Heart left ventricle (tissue), 16 donors: Measurements from ENCODE around the gene PCP4. TPM values are rescaled to one million over a fixed set of nuclear protein-coding genes. Genes with fewer than 3 reads are reported as not detected.

Source experiments
- ATAC-seq, 4 donors: fragments of 200-7000 bp; cut with Tn5 transposase; one replicate each; pipeline ENCODE4 v1.9.1; 2020 to 2022; ENCODE audit warnings: moderate library complexity in 4 of 4, mild to moderate bottlenecking in 3 of 4, moderate number of reproducible peaks in 1 of 4
- DNase-seq, 5 donors: peaks; one replicate each; pipeline ENCODE4 v3.0.0-alpha.2; 2020
- H3K27ac ChIP-seq, 12 donors: fragments of 200-600 bp; sonication (generic) in 4 of 12; one replicate each; pipeline versions ENCODE4 v1.5.0 to v1.8.0; 2016 to 2022; ENCODE audit warnings: mild to moderate bottlenecking in 2 of 12
- H3K27me3 ChIP-seq, 9 donors: fragments of 200-600 bp; sonication (generic) in 2 of 9; one replicate each; pipeline versions ENCODE4 v1.5.1 to v1.8.0; 2016 to 2022; ENCODE audit warnings: mild to moderate bottlenecking in 3 of 9
- H3K36me3 ChIP-seq, 9 donors: fragments of 200-600 bp; sonication (generic) in 2 of 9; one replicate each; pipeline versions ENCODE4 v1.5.0 to v1.8.0; 2018 to 2022; ENCODE audit warnings: mild to moderate bottlenecking in 2 of 9
- H3K4me1 ChIP-seq, 12 donors: fragments of 200-600 bp; sonication (generic) in 4 of 12; one replicate each; pipeline versions ENCODE4 v1.5.0 to v1.8.0; 2016 to 2022; ENCODE audit warnings: mild to moderate bottlenecking in 3 of 12
- H3K4me3 ChIP-seq, 12 donors: fragments of 200-600 bp; sonication (generic) in 4 of 12; one replicate each; pipeline versions ENCODE4 v1.5.0 to v1.8.0; 2017 to 2022; ENCODE audit warnings: mild to moderate bottlenecking in 9 of 12, moderate library complexity in 4 of 12
- H3K9me3 ChIP-seq, 12 donors: fragments of 200-600 bp; sonication (generic) in 4 of 12; one replicate each; pipeline versions ENCODE4 v1.5.0 to v1.8.0; 2016 to 2022; ENCODE audit warnings: mild to moderate bottlenecking in 1 of 12
- CTCF ChIP-seq, 12 donors: fragments of 200-600 bp; sonication (generic) in 4 of 12; IDR thresholded peaks; one replicate each; pipeline versions ENCODE4 v1.5.0 to v1.8.0; 2018 to 2022; ENCODE audit warnings: antibody characterized with exemption in 12 of 12, mild to moderate bottlenecking in 5 of 12
- POLR2A ChIP-seq, 2 donors: fragments of 450-650 bp; IDR thresholded peaks; one replicate each; pipeline ENCODE4 v1.6.1; 2017; ENCODE audit warnings: antibody characterized with exemption in 2 of 2, mild to moderate bottlenecking in 2 of 2, moderate library complexity in 2 of 2
- WGBS, 4 donors: extraction: QIAGEN DNeasy Blood & Tissue Kit in 2 of 4; methylation state at CpG; one replicate each; pipeline versions ENCODE4 v1.1.5 to v1.1.7; 2013 to 2018; 5-methylcytosine and 5-hydroxymethylcytosine counted together
- intact Hi-C, 10 donors: fragments of 100-400 bp; cut with DNase I; formaldehyde crosslinking; loops; one replicate each; pipeline versions ENCODE4 v1.11.1 to v1.14.2; 2022
- polyA plus RNA-seq, 2 donors: library from polyadenylated mRNA; stranded (reverse); fragments of 200-250 nt; gene quantifications; one replicate each; pipeline ENCODE4 v1.2.3, GENCODE V29; 2013
- total RNA-seq, 9 donors: library from RNA; depleted of rRNA in 2 of 9; stranded (reverse); fragments of >200 nt in 2 of 9; fragmentation: NEBNext Ultra II Directional in 3 of 9; extraction: Animal tissue kit (Norgen Biotek cat#: 25700) in 3 of 9; gene quantifications; one replicate each; pipeline versions ENCODE4 v1.1.0 to v1.2.4, GENCODE V29; 2016 to 2023
- donor health status: ischemic (EF 13 %, LVEDD 7.1; RV severe dilation, severe dysfunction).
- donor health status: healthy with polysubstance abuse.
- donor health status: DM: no; HTN: yes; CAD: no.
- donor health status: DM: no; HTN: no; CAD: no.
- donor health status: ischemic (EF 25% LVEDD 6.9; RV normal size, moderate dysfunction).
- donor health status: ischemic (EF 25% LVEDD 5.7; RV mildly dilated, moderate dysfunction).
- donor health status: healthy.
- donor health status: DM: yes; HTN: yes; CAD: no.
- donor health status: ischemic (EF 35%, LVEDD 5.7; RV mildly dilated, moderate dysfunction).
- donor health status: nonischemic (EF 11% LVEDD 7.7; RV severe dilation, severe dysfunction).
- donor health status: DM: yes; HTN: yes; CAD: no.
- donor health status: PGD.
- donor health status: ischemic (EF 29% LVEDD 5.4; RV normal size, mild dysfunction).
- donor health status: nonischemic (EF 23%, LVEDD 6.1; RV moderate dilation, normal function).

Gene PCP4
- total and polyA plus RNA-seq, 11 donors = 0.64 to 9.6 (median 3.9) TPM

- DNase-seq (no peak), ATAC-seq (no peak)
- H3K36me3 ChIP-seq = no peaks in the 10 kb centered on the region
- H3K4me1 ChIP-seq = no peaks in the 10 kb centered on the region
- no peak overlapping the region for H3K4me3 ChIP-seq
- 54 to 69% (median 57%) methylated on average over 5 of the region's 5 CpGs for WGBS, 4 donors
- H3K9me3 ChIP-seq = no peaks in the 10 kb centered on the region
- H3K27ac ChIP-seq = no peak overlapping the region
- intact Hi-C loops = no loop called here
- H3K27me3 ChIP-seq = no peaks in the 10 kb centered on the region
- TF ChIP-seq CTCF (IDR thresholded peaks at IDR 0.05) (no peak), POLR2A (IDR thresholded peaks at IDR 0.05) (no peak)
These were observed 33.3 kb downstream of the PCP4 start for GRCh38 chr21:39900491-39900890.

- H3K9me3 ChIP-seq = no peaks in the 10 kb centered on the region
- H3K36me3 ChIP-seq = no peaks in the 10 kb centered on the region
- ATAC-seq (no peak), DNase-seq (no peak)
- H3K4me3 ChIP-seq = no peak overlapping the region
- H3K4me1 ChIP-seq = no peaks in the 10 kb centered on the region
- no peak for TF ChIP-seq CTCF (IDR thresholded peaks at IDR 0.05)
- TF ChIP-seq POLR2A (IDR thresholded peaks at IDR 0.05) = no peak
- no peaks in the 10 kb centered on the region for H3K27me3 ChIP-seq
- H3K27ac ChIP-seq = no peak overlapping the region
- intact Hi-C loops = no loop called here
These were observed 33.7 kb downstream of the PCP4 start for GRCh38 chr21:39900911-39901310.

- H3K27ac ChIP-seq = no peak overlapping the region
- no peak for TF ChIP-seq CTCF (IDR thresholded peaks at IDR 0.05)
- TF ChIP-seq POLR2A (IDR thresholded peaks at IDR 0.05) = no peak
- no peaks in the 10 kb centered on the region for H3K4me1 ChIP-seq
- intact Hi-C loops = no loop called here
- no peak for DNase-seq
- H3K27me3 ChIP-seq = no peaks in the 10 kb centered on the region
- H3K9me3 ChIP-seq = no peaks in the 10 kb centered on the region
- ATAC-seq = no peak
- no peaks in the 10 kb centered on the region for H3K36me3 ChIP-seq
- no peak overlapping the region for H3K4me3 ChIP-seq
- 83 to 91% (median 89%) methylated on average over 5 of the region's 5 CpGs for WGBS, 4 donors
These were observed 35.7 kb downstream of the PCP4 start for GRCh38 chr21:39902986-39903385.

GRCh38 chr21:39904457-39904856 is 37.2 kb downstream of the PCP4 start:
- intact Hi-C loops = no loop called here
- DNase-seq = no peak

More at GRCh38 chr21:39904457-39904856, 37.2 kb downstream of the PCP4 start:
- Histone ChIP-seq H3K4me1 (no peaks in the 10 kb centered on the region), H3K27ac (no peak overlapping the region), H3K4me3 (no peak overlapping the region), H3K36me3 (no peaks in the 10 kb centered on the region), H3K27me3 (no peaks in the 10 kb centered on the region), H3K9me3 (no peaks in the 10 kb centered on the region)
- ATAC-seq = no peak
- no peak for TF ChIP-seq POLR2A (IDR thresholded peaks at IDR 0.05)
- no peak for TF ChIP-seq CTCF (IDR thresholded peaks at IDR 0.05)
- 79 to 90% (median 84%) methylated on average over 3 of the region's 3 CpGs for WGBS, 4 donors
